HG02884 (cell line): ENCODE results near the gene CABP4.

ENCODE experiments used
- ATAC-seq: cut with Tn5 transposase; IDR thresholded peaks from one replicate; pipeline ENCODE4 v1.9.1; 2021; ENCODE audit warnings: mild to moderate bottlenecking, moderate library complexity; ENCODE audit not compliant: unreplicated experiment

CABP4 gene

DNA sequence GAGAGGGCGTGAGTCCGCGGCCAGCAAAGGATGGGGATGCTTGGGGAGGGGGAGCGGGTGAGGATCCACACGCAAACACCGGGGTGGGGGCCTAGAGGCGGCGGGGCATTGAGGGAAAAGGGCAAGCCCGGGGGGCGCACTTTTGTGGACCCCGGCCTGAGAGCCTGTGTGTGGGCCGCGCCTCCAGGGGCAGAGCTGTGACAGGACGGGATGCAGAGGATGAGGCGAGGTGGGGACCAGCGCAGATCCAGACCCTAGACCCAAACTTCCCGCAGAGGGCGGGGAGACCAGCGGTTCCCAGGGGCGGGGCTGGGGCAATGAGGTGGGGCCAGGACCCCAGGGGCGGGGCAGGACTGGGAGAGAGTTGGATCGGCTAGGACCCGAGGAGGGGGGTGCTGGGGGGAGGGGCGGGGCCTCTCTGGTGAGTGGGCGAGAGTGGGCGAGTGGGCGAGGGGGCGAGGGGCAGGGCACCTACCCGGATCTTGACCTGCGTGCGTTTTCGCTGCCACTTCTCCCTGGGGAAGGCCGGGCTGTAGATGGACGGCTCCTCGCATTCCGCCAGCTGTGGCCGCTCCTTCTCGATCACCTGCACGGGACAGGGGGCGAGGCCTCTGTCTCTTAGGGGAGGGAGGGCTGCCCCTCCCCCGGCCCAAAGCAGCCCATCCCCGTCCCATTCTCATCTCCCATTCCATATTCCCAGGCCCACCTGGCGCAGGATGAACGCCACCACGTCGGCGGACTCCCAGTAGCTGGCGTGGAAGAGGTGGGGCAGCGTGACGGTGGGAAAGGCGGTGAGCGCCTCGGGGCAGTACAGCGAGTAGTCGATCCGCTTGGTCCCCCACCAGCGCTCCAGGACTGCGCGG lies 39.4 kb downstream of the CABP4 start:
- no peak for ATAC-seq

GRCh38 chr11:67495234-67496005 lies 40.3 kb downstream of the CABP4 start:
- no peak for ATAC-seq

- no peak for ATAC-seq
Measured at GRCh38 chr11:67496113-67496512, 41.0 kb downstream of the CABP4 start.

DNA sequence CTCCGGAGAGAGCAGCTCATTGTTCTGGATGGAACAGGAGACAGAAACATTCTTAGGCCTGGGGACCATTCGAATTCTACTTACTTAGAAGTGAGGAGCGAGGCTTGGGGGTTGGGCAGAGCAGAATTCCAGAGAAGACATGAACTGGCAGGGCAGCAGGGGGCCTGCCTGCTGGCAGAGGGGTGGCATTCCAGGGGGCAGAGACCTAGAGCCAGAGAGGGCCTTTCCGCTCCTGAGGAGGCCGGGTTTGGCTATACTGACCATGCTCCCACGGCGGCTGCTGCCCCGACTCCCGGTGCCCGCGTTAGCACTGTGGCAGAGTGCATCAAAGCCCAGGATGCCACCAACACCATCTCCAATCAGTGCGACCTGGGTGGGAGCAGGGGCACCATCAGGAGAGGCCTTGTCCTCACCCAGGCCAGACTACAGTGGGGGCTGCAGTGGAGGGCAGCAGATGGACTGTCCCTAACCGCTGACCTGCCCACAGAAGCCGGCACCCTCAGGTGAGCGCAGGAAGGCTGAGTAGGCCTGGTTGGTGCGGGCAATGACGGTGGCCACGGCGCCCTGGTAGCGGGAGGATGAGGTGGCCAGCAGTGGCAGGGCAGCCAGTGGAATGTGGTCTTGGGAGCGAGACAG lies 42.6 kb downstream of the CABP4 start:
- no peak for ATAC-seq

DNA sequence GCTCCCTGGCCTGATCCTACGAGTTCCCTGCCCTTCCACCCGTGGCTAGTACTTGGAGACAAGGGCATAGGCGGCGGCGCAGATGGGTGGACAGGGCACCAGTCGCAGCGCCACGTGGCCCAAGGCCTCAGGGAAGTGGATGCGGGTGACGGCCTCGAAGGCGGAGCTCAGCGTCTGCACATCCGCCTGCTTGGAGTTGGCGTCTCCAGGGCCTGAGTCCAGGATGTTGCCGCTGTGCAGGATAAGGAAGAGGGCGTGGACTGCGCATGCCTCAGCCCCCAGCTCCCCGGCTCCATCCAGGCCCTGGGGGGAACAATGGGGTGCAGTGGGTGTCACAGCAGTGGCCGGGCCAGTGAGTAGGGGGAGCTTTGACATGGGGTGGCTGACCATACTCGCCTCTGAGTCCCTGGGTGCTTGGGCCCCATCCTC lies 43.4 kb downstream of the CABP4 start:
- no peak for ATAC-seq

DNA sequence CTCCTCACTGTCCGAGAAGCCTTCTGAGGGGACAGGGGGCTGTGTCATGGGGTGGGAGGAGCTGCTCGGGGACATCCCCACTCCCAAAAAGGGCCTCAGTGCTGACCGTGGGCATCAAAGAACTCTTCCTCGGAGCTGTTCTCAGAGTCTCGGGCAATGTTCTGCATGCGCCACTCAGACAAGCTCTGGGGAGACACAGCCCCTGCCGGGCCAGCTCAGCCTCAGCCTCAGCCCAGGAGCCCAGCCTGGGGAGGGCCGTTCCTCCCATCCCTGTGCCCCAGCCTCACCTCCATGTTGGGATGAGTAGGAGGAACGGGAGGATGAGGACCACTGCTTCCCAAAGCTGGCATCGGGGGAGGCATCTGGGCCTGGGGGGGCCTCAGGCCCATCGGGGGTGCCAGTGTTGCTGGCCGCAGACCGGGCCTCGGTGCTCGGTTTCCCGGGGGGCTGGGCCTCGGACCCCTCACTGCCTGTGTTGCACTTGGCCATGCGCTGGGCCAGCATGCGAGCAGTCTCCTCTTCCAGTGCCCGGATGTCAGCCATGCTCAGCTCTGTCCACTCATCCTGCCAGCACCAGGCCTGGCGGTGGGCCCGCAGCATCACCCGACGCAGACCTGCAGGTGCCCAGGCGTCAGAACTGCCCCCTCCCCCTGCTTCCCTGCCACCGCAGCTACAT lies 44.8 kb downstream of the CABP4 start:
- ATAC-seq, result no peak

GRCh38 chr11:67500484-67500821 lies 45.3 kb downstream of the CABP4 start:
- no peak for ATAC-seq

GRCh38 chr11:67500831-67501715 lies 45.9 kb downstream of the CABP4 start:
- no peak for ATAC-seq

DNA sequence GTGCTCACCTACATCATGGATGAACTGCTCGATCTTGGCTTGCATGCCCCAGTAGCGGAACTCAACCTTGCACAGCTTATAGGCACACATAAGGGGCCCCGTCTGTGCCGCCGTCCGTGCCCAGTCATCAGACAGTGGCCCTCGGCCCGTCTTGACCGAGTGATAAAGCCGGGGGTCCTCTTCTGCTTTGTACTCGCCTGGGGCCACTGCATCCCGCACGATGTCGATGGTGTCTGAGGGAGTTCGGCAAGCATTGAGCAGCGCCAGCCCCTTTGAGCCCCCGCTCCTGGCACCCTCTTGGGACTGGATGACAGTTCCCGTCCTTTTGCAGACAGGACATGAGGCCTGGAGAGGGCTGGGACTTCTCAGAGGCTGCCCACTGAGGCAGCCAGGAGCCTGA lies 46.7 kb downstream of the CABP4 start:
- no peak for ATAC-seq

GRCh38 chr11:67502328-67502979 lies 47.3 kb downstream of the CABP4 start:
- ATAC-seq, result no peak

- ATAC-seq, result no peak
Measured at GRCh38 chr11:67503119-67504004, 48.2 kb downstream of the CABP4 start.

- no peak for ATAC-seq
Measured at GRCh38 chr11:67504005-67504949, 49.1 kb downstream of the CABP4 start.

DNA sequence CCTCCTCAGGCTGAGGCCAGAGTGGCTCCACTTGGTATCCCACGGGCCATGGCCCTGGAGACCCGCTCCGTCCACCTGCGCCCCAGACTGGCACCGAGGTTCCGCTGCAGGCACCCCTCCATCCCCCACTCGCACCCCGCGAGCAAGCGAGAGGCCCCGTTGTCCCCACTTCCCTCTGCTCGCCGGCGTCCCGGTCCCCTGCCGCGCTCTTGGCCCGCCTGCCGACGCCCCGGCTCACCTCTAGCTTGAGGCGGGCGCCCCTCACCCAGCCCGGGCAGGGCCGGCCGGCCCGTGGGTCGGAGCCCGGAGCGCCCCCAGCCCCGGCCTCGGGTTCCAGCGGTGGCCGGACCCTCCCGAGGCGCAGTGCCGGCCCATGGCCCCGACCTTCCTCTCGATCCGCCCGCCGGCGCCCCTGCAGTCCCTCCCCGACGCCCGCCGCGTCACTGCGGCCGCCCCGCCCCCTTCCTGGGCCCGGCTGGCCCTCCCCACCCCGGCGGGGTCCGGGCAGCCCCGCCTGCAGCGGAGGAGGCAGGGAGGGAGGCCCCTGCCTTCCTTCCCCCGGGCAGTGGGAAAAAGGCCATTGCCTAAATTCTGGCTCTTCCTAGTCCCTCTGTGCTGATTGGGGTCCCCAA lies 49.9 kb downstream of the CABP4 start, which contains the start of gene PITPNM1:
PITPNM1 (minus strand) TSS at position 414 of the 632 bp plus-strand sequence. CDS start 1,183 bp downstream, outside the sequence.
- no peak for ATAC-seq

DNA sequence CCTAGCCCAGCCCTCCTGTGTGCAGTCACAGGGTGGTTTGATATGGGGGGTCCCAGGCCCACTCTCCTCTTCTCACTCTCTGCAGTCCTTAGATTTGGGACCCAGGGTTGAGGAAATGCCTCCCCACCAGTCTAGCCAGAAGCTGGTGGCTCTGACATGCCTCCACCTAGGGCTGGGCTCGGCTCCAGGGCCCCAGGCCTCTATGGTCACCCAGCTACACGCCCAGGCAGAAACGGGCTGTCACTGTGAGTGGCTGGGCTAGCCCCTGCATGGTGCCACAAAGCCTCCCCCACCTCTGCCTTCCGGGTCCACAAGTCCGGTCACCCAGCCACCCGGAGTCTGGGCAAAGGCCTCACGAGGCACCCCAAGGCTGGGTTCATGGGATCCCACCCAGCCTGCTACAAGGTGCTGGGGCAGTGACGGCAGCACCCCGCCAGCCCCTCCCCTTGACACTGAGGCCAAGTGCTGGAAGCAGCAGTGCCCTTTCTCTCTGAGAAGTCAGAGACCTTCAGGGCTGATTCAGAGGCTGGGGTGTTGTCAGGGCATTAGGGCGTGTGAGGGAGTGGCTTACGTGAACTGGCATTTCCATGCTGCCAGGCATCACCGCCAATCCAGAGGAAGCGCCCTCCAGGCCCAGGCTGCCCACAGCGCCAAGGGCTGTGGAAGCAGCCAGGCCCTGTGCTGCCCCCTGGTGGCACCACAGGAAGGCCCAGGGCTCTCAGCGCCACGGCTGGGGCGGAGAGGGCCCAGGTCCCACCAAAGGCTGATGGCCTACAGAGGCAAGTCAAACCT lies 50.6 kb downstream of the CABP4 start:
- ATAC-seq, result no peak

GRCh38 chr11:67506426-67507051 lies 51.4 kb downstream of the CABP4 start:
- no peak for ATAC-seq
